DOHH2 (cell line): ENCODE data around the gene FARS2.

ENCODE experiments used
- H3F3A ChIP-seq: fragments of 200-600 bp; sonication (generic), shearing (Covaris generic); 2 replicates; pipeline ENCODE4 v1.6.0; 2016; ENCODE audit warnings: antibody characterized with exemption, mild to moderate bottlenecking; ENCODE audit not compliant: control insufficient read depth, insufficient read depth
- H3K27ac ChIP-seq: fragments of 200-600 bp; sonication (generic); 2 replicates; pipeline ENCODE4 v1.5.1; 2014; ENCODE audit warnings: low read depth, mild to moderate bottlenecking, low read length, moderate library complexity
- H3K27me3 ChIP-seq: fragments of 200-600 bp; sonication (generic); 2 replicates; pipeline ENCODE4 v1.6.1; 2014; ENCODE audit warnings: mild to moderate bottlenecking, low read length, mixed read lengths; ENCODE audit not compliant: control insufficient read depth
- H3K36me3 ChIP-seq: fragments of 200-600 bp; sonication (generic); 2 replicates; pipeline ENCODE4 v1.6.1; 2014; ENCODE audit warnings: mild to moderate bottlenecking, low read length, moderate library complexity, mixed read lengths; ENCODE audit not compliant: control insufficient read depth
- H3K4me1 ChIP-seq: fragments of 200-600 bp; sonication (generic); 2 replicates; pipeline ENCODE4 v1.6.1; 2014; ENCODE audit warnings: mild to moderate bottlenecking, low read length, mixed read lengths; ENCODE audit not compliant: control insufficient read depth
- H3K4me2 ChIP-seq: fragments of 200-600 bp; sonication (generic); 2 replicates; pipeline ENCODE4 v1.6.0; 2014; ENCODE audit warnings: mild to moderate bottlenecking, low read length, moderate library complexity
- H3K4me3 ChIP-seq: fragments of 200-600 bp; sonication (generic); 2 replicates; pipeline ENCODE4 v1.5.1; 2014; ENCODE audit warnings: mild to moderate bottlenecking, low read length, mixed read lengths
- H3K79me2 ChIP-seq: fragments of 200-600 bp; sonication (generic); 2 replicates; pipeline ENCODE4 v1.6.1; 2014; ENCODE audit warnings: mild to moderate bottlenecking, low read length, mixed read lengths; ENCODE audit not compliant: control insufficient read depth
- H3K9me2 ChIP-seq: fragments of 200-600 bp; sonication (generic); replicated peaks from 2 replicates; pipeline ENCODE4 v1.6.1; 2014; ENCODE audit warnings: mild to moderate bottlenecking, low read length, mixed read lengths; ENCODE audit not compliant: control insufficient read depth
- H3K9me3 ChIP-seq: fragments of 200-600 bp; sonication (generic); 2 replicates; pipeline ENCODE4 v1.6.1; 2014; ENCODE audit warnings: antibody characterized with exemption, low read length, mixed read lengths; ENCODE audit not compliant: control insufficient read depth, insufficient read depth
- H4K20me1 ChIP-seq: fragments of 200-600 bp; sonication (generic); 2 replicates; pipeline ENCODE4 v1.6.0; 2014; ENCODE audit warnings: low read depth, mild to moderate bottlenecking, antibody characterized with exemption, low read length, moderate library complexity; ENCODE audit not compliant: control insufficient read depth, insufficient read depth
- EZH2phosphoT487 ChIP-seq: fragments of 200-600 bp; sonication (generic); IDR thresholded peaks from 2 replicates; pipeline ENCODE4 v1.6.1; 2017; ENCODE audit warnings: borderline replicate concordance, mild to moderate bottlenecking, antibody characterized with exemption, low read length, moderate library complexity, mixed read lengths
- TF ChIP-seq, protein P1 (sequence below): fragments of 200-600 bp; sonication (generic); IDR thresholded peaks from one replicate; pipeline ENCODE4 v1.5.1; 2014; ENCODE audit warnings: antibody characterized with exemption, mild to moderate bottlenecking, low read depth, low read length; ENCODE audit not compliant: poor library complexity, severe bottlenecking

FARS2 gene

GRCh38 chr6:5749016-5749650, 487.8 kb downstream of the FARS2 start:
- Histone ChIP-seq H3K4me2 (no peak overlapping the region), H3K79me2 (no peaks in the 10 kb centered on the region), H3K36me3 (no peaks in the 10 kb centered on the region), H3K4me1 (no peaks in the 10 kb centered on the region), H3K27ac (no peak overlapping the region), H3K9me3 (peaks cover 8% of the 10 kb centered on the region), H3F3A (no peaks in the 10 kb centered on the region), H3K9me2 (no peaks in the 10 kb centered on the region), H4K20me1 (no peaks in the 10 kb centered on the region), H3K27me3 (no peaks in the 10 kb centered on the region), H3K4me3 (no peak overlapping the region)
- no peak for TF ChIP-seq EZH2phosphoT487
- TF ChIP-seq, protein P1, sequence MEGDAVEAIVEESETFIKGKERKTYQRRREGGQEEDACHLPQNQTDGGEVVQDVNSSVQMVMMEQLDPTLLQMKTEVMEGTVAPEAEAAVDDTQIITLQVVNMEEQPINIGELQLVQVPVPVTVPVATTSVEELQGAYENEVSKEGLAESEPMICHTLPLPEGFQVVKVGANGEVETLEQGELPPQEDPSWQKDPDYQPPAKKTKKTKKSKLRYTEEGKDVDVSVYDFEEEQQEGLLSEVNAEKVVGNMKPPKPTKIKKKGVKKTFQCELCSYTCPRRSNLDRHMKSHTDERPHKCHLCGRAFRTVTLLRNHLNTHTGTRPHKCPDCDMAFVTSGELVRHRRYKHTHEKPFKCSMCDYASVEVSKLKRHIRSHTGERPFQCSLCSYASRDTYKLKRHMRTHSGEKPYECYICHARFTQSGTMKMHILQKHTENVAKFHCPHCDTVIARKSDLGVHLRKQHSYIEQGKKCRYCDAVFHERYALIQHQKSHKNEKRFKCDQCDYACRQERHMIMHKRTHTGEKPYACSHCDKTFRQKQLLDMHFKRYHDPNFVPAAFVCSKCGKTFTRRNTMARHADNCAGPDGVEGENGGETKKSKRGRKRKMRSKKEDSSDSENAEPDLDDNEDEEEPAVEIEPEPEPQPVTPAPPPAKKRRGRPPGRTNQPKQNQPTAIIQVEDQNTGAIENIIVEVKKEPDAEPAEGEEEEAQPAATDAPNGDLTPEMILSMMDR = no peak

GRCh38 chr6:5749651-5750215, 488.4 kb downstream of the FARS2 start:
- Histone ChIP-seq H3F3A (no peaks in the 10 kb centered on the region), H3K9me2 (no peaks in the 10 kb centered on the region), H3K27ac (no peak overlapping the region), H3K79me2 (no peaks in the 10 kb centered on the region), H3K27me3 (no peaks in the 10 kb centered on the region), H3K36me3 (no peaks in the 10 kb centered on the region), H3K4me3 (no peak overlapping the region), H3K4me1 (no peaks in the 10 kb centered on the region), H4K20me1 (no peaks in the 10 kb centered on the region), H3K4me2 (no peak overlapping the region), H3K9me3 (peaks cover 14% of the 10 kb centered on the region)
- no peak for TF ChIP-seq EZH2phosphoT487
- TF ChIP-seq, protein P1 = no peak

GRCh38 chr6:5751525-5752390, 490.4 kb downstream of the FARS2 start:
- H3K4me2 ChIP-seq = no peak overlapping the region
- H3K4me1 ChIP-seq = 0 out of 2 replicates have a peak, but pooled peaks cover 5% of the 10 kb centered on the region
- H3K9me3 ChIP-seq = peaks cover 22% of the 10 kb centered on the region
- no peaks in the 10 kb centered on the region for H3K27me3 ChIP-seq
- no peak overlapping the region for H3K27ac ChIP-seq
- TF ChIP-seq, protein P1 = no peak
- TF ChIP-seq EZH2phosphoT487 = no peak
- no peaks in the 10 kb centered on the region for H3K36me3 ChIP-seq
- H3K4me3 ChIP-seq = no peak overlapping the region
- H4K20me1 ChIP-seq = no peaks in the 10 kb centered on the region
- no peaks in the 10 kb centered on the region for H3F3A ChIP-seq
- H3K79me2 ChIP-seq = no peaks in the 10 kb centered on the region
- no peaks in the 10 kb centered on the region for H3K9me2 ChIP-seq
